ENCODE measurements around the gene KCNT1.

The KCNT1 gene

DNA sequence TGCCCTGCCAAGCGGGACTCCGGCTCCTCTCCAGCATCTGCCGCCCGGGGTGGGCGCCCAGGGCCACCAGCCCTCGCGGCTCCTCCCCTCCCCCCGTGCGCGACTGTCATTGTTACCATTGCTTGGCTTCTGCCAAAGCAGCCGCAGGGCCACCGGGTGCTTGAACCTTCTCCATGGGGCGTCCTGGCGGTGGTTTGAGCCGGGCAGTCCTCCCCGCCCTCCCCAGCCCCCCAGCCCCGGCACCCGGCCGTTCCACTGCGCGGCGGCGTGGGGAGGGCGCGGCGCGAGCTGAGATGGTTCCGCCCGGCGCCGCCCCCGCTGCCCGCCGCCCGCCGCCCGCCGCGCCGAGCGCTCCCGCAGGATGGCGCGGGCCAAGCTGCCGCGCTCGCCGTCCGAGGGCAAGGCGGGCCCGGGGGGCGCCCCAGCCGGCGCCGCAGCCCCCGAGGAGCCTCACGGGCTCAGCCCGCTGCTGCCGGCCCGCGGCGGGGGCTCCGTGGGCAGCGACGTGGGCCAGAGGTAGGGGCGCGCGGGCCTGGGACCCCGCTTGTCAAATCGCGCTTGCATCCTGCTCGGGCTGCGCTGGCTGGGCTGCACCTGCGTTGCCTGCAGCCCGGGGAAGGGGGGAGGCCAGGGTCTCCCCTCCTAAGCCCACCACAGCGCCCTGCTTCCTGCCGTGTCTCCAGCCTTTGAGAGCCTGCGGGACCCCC is 34.4 kb downstream of the KCNT1 start:
- H3K4me1 ChIP-seq (ENCODE audit: insufficient read depth, poor library complexity, severe bottlenecking), result no peaks in the 10 kb centered on the region
- H3K36me3 ChIP-seq (ENCODE audit: low read depth), result no peaks in the 10 kb centered on the region
- DNase-seq (ENCODE audit: low spot score), result no peak
- TF ChIP-seq CTCF (IDR thresholded peaks at IDR 0.05; ENCODE audit: poor library complexity, severe bottlenecking), result no peak
- H3K4me3 ChIP-seq (ENCODE audit: severe bottlenecking), result no peak overlapping the region
- no peak overlapping the region for H3K27ac ChIP-seq (ENCODE audit: poor library complexity, severe bottlenecking)
- H3K9me3 ChIP-seq (ENCODE audit: severe bottlenecking), result no peaks in the 10 kb centered on the region
- no peak for ATAC-seq (ENCODE audit: low read depth)
- peaks cover 43% of the 10 kb centered on the region for H3K27me3 ChIP-seq (ENCODE audit: insufficient read depth, poor library complexity, severe bottlenecking)

GRCh38 chr9:135736979-135737839 is 35.2 kb downstream of the KCNT1 start:
- TF ChIP-seq CTCF (IDR thresholded peaks at IDR 0.05; ENCODE audit: poor library complexity, severe bottlenecking), result no peak
- Histone ChIP-seq H3K9me3 (ENCODE audit: severe bottlenecking) (no peaks in the 10 kb centered on the region), H3K27ac (ENCODE audit: poor library complexity, severe bottlenecking) (no peak overlapping the region), H3K4me1 (ENCODE audit: insufficient read depth, poor library complexity, severe bottlenecking) (no peaks in the 10 kb centered on the region), H3K36me3 (ENCODE audit: low read depth) (no peaks in the 10 kb centered on the region), H3K4me3 (ENCODE audit: severe bottlenecking) (no peak overlapping the region), H3K27me3 (ENCODE audit: insufficient read depth, poor library complexity, severe bottlenecking) (peaks cover 45% of the 10 kb centered on the region)
- DNase-seq (ENCODE audit: low spot score) (no peak), ATAC-seq (ENCODE audit: low read depth) (no peak)

- H3K4me3 ChIP-seq (ENCODE audit: severe bottlenecking), result no peak overlapping the region
- peaks cover 45% of the 10 kb centered on the region for H3K27me3 ChIP-seq (ENCODE audit: insufficient read depth, poor library complexity, severe bottlenecking)
- H3K36me3 ChIP-seq (ENCODE audit: low read depth), result no peaks in the 10 kb centered on the region
- no peak for TF ChIP-seq CTCF (IDR thresholded peaks at IDR 0.05; ENCODE audit: poor library complexity, severe bottlenecking)
- no peaks in the 10 kb centered on the region for H3K9me3 ChIP-seq (ENCODE audit: severe bottlenecking)
- ATAC-seq (ENCODE audit: low read depth) (no peak), DNase-seq (ENCODE audit: low spot score) (no peak)
- H3K4me1 ChIP-seq (ENCODE audit: insufficient read depth, poor library complexity, severe bottlenecking), result no peaks in the 10 kb centered on the region
- H3K27ac ChIP-seq (ENCODE audit: poor library complexity, severe bottlenecking), result no peak overlapping the region
Measured at GRCh38 chr9:135737840-135738521, 36.0 kb downstream of the KCNT1 start.

GRCh38 chr9:135739271-135740220 is 37.6 kb downstream of the KCNT1 start:
- H3K9me3 ChIP-seq (ENCODE audit: severe bottlenecking), result no peaks in the 10 kb centered on the region
- H3K4me1 ChIP-seq (ENCODE audit: insufficient read depth, poor library complexity, severe bottlenecking), result no peaks in the 10 kb centered on the region
- peaks cover 45% of the 10 kb centered on the region for H3K27me3 ChIP-seq (ENCODE audit: insufficient read depth, poor library complexity, severe bottlenecking)
- no peak overlapping the region for H3K4me3 ChIP-seq (ENCODE audit: severe bottlenecking)
- DNase-seq (ENCODE audit: low spot score) (no peak), ATAC-seq (ENCODE audit: low read depth) (no peak)
- TF ChIP-seq CTCF (IDR thresholded peaks at IDR 0.05; ENCODE audit: poor library complexity, severe bottlenecking), result no peak
- no peaks in the 10 kb centered on the region for H3K36me3 ChIP-seq (ENCODE audit: low read depth)
- H3K27ac ChIP-seq (ENCODE audit: poor library complexity, severe bottlenecking), result no peak overlapping the region
